GM19438 (cell line): ENCODE data around the gene MYL9.
"Not testable (repeated sequence)": the region's sequence is repeated elsewhere in the genome, so short reads cannot be mapped to it uniquely, and the experiment has no call there.

ENCODE experiments used
- ATAC-seq: cut with Tn5 transposase; IDR thresholded peaks from one replicate; pipeline ENCODE4 v1.9.1; 2021; ENCODE audit warnings: low read depth; ENCODE audit not compliant: unreplicated experiment

The MYL9 gene

DNA sequence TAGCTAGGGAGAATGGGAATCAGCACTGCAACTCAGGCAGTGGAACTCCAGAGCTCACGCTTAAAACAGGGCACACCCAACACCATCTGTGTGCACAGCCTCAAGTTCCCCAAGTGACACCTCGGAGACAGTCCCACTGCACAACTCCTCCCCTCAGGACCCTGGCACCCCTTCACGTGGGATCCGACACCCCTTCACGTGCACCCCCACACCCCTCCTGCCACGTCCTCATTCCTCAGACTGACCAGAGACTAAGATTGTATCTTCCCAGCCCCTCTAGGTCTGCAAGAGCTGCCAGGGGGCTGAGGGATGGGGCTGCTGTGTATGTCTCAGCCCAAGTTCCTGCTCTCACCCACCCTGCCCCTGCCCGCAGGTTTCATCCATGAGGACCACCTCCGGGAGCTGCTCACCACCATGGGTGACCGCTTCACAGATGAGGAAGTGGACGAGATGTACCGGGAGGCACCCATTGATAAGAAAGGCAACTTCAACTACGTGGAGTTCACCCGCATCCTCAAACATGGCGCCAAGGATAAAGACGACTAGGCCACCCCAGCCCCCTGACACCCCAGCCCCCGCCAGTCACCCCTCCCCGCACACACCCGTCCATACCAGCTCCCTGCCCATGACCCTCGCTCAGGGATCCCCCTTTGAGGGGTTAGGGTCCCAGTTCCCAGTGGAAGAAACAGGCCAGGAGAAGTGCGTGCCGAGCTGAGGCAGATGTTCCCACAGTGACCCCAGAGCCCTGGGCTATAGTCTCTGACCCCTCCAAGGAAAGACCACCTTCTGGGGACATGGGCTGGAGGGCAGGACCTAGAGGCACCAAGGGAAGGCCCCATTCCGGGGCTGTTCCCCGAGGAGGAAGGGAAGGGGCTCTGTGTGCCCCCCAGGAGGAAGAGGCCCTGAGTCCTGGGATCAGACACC lies 7.6 kb downstream of the MYL9 start:
- no peak for ATAC-seq

DNA sequence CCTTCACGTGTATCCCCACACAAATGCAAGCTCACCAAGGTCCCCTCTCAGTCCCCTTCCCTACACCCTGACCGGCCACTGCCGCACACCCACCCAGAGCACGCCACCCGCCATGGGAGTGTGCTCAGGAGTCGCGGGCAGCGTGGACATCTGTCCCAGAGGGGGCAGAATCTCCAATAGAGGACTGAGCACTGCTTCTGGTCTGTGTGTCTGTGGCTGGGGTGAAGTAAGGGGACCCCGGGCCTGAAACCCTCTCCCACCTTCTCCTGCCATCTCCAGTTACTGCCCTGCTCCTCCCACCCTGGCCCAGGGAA lies 8.3 kb downstream of the MYL9 start:
- no peak for ATAC-seq

DNA sequence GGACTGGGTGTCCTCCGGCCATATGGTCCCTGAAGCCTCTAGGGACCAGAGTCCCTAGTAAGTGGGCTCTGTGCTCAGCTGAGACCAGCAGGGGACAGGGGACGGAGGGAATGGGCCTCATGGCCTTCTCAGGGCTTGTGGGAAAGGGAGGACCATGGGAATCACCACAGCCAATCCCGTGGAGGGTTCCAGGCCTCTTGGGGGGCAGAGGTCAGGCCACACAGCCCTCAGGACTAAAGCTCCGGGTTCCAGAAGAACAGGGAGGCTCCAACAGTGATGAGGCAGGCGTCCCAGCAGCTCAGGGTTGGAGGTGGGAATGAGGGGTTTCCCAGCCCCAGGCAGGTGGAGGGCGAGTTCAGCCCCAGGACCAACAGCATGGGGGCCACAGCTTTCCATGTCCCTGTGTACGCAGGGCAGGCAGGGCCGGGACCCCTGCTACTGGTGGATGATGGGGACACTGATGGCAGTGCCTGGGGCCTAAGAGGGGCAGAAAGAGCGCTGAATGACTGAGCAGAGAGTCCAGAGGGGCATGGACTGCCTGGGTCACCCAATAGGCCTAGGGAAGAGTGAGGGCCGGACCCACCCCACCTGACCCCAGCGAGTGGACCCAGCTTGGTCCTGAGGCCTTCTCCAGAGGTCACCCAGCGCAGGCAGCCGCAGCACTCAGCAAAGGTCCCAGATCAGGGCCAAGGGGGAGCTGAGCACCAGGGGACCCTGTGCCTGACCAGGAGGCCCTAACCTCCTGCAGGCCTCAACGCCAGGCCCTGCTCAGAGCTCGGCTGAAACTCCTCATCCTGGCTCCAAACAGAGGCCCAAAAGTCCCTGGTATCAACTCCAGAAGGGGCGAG lies 8.8 kb downstream of the MYL9 start:
- no peak for ATAC-seq

DNA sequence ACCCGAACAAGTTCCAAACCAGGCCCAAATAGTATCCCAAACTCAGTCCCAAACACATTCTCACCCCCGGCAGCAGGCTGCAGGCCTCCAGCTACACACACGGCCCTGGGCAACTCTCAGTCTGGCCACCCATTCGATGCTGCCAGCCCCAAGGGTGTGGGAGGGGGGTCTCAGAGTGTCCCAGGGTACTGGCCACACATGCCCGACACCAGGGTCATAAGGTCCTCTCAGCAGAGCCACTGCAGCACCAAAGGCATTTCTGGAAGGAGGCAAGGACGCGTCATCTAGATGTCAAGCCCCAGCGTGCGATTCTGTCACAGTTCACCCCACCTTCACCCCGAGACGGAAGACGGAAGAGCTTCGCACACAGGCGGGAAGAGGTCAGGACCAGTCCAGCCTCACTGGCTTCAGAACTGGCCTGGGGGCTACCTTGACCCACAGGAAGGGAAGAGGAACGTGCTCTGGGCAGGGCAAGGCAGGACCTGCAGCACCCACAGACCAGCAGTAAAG lies 9.5 kb downstream of the MYL9 start:
- ATAC-seq = no peak

DNA sequence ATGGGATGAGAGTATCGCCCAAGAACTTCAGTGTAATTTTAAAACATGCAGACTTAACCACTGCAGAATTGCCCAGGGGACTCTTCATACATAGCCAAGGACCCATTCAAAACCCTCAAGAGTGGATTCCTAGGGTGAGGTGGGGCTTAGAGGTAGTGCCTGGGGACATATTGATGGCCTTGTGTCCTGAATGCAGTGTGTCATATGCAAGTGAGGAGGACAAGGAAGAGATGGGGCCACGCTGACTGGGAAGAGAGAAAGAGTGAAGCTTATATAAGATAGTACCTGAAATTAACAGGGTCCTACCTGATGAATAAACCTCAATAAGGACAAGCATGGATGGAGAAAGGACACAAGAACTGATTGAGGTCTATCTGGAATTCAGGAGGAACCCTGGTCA lies 13.9 kb downstream of the MYL9 start:
- ATAC-seq = no peak

DNA sequence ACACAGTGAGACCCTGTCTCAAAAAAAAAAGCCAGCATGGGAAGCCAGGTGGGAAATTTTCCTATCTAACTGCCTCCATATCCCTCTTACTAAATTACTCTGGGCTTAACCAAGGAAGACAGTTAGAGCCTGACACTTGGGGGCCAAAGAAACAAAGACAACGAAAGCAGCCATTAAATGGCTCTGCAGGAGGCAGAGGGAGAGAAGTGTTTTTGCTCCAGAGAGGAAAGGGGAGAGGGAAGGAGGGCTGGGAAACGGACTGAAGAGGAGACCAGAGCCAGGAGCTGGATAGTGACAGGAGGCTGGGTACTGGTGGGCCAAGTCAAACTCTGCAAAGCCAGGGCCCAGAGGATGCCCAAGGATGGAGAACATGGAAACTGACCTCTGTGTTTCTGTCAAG lies 21.4 kb downstream of the MYL9 start:
- no peak for ATAC-seq

DNA sequence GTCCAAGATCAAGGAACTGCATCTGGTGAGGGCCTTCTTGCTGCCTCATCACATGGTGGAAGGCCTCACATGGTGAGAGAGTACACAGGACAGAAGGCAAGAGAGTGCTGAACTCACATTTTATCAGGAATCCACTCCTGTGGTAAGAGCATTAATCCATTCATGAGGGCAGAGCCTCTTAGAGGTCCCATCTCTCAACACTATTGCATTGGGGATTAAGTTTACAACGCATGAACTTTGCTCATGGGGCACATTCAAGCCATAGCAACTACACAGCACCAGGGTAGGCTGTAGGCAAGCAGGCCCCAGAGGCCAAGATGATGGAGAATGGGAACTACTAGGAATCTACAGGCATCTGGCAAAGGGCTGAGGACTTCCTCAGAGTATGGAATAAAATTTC lies 22.1 kb downstream of the MYL9 start:
- ATAC-seq = no peak

DNA sequence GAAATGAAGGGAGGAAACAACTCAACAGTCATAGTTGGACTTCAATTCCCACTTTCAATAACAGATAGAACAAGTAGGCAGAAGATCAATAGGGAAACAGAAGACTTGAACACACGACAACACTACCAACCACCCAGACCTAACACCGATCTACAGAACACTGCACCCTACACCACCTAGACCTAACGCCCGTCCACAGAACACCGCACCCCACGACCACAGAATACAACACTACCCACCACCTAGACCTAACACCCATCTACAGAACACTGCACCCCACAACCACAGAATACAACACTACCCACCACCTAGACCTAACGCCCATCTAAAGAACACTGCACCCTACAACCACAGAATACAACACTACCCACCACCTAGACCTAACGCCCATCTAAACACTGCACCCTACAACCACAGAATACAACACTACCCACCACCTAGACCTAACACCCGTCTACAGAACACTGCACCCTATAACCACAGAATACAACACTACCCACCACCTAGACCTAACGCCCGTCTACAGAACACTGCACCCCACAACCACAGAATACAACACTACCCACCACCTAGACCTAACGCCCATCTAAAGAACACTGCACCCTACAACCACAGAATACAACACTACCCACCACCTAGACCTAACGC lies 22.9 kb downstream of the MYL9 start:
- not testable (repeated sequence) for ATAC-seq

DNA sequence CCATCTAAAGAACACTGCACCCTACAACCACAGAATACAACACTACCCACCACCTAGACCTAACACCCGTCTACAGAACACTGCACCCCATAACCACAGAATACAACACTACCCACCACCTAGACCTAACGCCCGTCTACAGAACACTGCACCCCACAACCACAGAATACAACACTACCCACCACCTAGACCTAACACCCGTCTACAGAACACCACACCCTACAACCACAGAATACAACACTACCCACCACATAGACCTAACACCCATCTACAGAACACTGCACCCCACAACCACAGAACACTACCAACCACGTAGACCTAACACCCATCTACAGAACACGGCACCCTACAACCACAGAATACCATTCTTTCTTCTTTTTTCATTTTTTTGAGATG lies 23.4 kb downstream of the MYL9 start:
- ATAC-seq = not testable (repeated sequence)

DNA sequence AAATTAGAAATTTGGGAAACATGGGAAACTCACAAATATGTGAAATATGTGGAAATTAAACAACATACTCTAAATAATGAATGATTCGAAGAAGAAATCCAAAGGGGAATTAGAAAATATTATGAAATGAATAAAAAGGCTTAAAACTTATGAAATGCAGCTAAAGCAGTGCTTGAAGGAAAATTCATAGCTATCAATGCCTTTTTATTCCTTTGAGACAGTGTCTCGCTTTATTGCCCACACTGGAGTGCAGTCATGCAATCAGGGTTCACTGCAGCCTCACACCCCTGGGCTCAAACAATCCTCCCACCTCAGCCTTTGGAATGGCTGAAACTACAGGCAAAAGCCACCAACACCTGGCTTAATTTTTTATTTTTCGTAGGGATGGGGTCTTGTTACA lies 24.2 kb downstream of the MYL9 start:
- no peak for ATAC-seq

DNA sequence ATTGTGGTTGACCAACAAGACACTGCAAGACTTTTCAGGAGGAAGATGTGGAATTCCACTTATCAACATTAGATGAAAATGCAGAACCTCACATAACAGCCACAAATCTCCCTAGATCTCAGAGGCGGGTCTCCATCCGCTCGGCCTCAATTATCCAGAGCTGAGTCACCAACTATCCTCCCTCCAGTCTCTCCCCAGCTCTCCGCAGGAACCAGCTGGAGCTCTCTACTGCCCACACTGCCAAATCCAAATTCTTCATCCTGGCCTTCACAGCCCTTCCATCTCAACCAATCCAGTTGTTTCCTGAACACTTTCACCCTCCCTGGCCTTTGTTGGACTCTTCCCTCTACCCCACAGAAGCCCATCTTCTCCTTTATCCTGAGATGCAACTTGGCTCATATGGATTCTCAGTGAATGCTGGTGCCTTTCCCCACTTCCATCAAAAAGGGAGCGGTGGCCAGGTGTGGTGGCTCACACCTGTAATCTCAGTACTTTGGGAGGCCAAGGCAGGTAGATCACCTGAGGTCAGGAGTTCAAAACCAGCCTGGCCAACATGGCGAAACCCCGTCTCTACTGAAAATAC lies 28.6 kb downstream of the MYL9 start:
- ATAC-seq = no peak

DNA sequence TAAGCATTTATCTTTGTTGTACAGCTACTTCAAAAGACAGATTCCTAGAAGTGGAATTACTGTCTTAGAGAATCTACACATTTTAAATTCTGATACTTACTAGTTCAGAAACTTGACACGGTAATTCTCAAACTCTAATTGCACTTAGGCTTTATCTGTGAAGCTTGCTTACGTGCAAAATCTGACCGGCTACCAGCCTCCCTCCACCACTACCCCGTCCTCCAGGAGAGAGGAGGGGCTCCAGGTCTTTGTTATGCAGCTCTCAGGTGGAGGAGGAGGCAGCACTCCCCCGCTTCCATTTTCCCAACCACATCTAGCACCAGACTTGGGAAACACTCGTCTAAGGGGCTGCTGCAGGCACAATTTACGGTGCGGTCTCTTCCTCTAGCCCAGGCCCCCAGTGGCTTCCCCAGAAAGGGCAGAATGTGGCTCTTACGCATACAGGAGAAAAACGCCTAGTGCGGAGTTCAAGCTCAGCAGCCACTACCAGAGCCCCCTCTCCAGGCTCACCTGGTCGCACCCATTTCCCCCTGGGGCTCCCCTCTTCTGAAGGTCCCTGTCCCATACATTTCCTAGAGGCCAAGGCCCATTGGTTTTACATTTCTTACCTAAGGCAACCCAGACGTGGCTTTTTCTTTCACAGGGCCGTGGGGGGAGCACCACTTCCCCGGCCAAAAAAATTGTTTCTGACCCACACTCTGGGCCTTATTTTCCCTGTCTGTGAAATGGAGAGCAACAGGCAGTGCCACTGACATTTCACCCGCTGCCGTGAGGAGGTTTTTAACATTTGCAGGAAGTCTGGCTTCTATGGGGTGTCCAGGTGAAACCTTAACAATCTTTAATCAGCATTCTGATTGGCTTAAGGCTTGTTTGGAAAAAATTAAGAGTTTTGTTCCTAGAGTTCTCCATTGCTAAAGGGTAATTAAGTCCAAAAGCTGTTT lies 30.5 kb downstream of the MYL9 start:
- ATAC-seq = no peak

DNA sequence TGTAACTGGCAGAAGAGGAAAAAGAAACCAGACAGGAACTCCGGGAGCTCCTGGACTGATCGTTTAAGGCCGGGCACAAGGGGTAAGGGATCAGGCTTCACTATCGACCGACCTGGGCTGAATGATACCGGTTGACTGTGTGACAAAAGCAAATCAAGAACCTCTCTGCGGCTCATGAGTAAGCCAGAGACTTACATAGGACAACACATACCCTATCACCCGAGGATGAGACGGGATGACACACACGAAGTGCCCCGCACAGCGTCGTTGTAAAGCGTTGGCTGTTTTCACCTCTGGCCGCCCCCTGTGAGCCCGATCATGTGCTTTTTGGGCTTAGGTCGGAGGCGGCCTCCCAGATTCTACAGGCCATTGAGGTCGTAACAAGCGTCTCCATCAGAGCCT lies 31.4 kb downstream of the MYL9 start:
- no peak for ATAC-seq

DNA sequence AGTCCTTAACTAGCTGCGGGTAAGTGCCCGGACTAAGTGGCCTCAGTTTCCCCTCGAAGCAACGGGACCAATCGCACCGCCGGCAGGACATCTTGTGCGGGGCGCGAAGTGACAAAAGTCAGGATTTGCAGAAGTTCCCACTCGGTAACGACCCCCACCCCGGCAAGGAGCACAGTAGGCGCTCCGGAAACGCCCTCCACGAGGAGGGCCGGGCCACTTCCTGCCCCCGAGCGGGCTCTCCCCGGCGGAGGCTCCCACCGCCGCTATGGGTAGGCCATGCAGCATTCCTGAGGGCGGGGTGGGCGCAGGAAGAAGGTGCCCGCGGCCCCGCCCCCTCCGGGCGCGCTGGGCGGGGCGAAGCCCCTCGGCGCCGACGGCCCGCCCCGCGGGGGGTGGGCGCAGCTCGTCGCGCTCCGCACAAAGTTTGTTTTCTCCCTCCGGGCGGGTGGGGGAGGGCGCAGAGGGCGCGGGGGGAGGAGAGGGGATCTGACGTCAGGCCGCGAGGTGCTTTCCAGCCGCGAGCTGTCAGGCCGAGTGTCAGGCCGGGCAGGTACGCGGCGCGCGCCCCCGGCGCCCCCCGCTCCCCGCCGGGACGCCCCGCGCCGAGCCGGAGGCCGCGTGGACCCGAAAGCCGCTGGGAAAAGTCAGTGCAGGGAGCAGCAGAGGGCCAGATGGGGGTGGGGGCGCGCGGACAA lies 31.9 kb downstream of the MYL9 start, which contains the start of gene TGIF2:
Gene TGIF2 (plus strand): TSS at position 495 of the 695 bp plus-strand sequence. CDS start 5,178 bp downstream, outside the sequence.
- ATAC-seq = no peak

DNA sequence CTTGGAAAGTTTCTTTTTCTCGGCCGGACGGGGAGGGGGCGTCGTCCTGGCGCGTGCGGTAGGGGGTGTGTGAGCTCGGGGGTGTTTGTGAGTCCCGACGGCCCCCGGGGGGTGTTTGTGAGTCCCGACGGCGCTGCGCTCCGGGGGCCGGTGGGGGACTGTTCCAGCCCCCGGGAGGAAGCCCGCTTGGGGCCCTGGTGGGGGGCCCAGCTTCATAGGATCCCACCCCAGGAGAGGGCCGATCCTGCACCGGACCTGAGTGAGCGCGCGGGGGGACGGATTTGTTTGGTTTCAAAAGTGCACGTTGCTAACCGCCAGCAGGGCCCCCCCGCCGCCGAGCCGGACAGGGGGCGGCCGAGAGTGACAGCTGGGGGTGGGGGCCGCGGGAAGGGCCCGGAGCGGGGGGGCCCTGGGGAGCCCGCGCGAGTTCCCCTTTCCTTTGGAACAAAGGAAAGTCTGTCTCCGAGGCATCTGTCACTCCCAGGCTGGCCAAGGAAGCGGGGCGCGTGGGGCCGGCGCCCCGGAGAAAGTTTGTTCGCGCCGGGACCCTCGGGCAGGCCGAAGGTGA lies 32.6 kb downstream of the MYL9 start:
- ATAC-seq = no peak

DNA sequence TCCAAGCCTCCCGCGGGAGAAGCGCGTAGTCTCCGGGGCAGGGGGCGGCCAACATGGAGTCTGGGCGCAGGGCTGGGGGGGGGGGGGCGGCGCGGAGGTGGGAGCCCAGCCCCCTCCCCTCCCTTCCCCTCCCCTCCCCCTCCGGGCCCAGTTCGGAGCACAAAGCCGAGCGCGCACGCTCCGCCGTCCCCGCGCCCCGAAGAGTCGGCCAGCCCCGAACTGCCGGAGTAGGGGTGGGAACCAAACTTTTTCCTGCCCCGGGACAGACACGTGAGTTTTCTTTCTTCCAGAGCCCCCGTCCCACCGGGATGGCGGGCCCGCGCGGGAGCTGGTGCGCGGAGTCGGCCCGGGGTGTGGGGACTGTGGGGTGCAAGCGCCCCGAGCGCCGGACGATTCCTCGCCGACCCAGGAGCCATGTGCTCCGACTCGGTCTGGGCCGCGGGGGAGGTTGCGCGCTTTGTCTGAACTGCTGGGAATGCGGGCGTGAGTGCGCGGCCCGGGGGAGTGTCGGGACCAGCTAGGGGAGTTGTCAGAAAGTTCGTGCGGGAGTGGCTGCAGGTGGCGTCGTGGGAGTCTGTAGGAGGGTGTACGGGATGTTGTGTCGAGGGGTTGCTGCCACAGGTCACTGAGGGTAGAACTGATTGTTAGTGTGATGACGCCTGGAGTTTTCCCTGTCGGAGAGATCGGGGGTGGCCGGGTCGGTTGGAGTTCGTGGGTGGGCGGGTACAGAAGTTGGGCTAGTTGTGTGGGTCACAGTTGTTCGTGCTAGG lies 33.2 kb downstream of the MYL9 start:
- no peak for ATAC-seq

DNA sequence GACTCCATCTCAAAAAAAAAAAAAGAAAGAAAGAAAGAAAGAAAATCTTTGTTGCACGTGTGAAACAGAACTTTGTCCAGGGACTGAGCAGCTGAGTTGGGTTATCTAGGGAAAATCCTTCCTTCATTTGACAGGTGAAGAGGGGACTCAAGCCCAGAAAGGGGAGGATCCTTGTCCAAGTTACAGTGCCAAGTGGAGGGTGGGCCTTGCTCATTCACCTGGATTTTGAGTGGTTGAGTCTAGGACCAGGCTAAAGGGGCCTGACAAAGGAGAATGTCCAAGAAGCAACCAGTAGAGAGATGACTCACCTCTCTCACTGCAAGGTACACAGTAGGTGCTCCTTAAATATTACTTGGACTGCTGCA lies 34.7 kb downstream of the MYL9 start:
- no peak for ATAC-seq
